GM13977 (cell line): ENCODE measurements around the gene EFS.

Experiments used
- DNase-seq: peaks from one replicate; pipeline ENCODE4 v3.0.0; 2012; ENCODE audit warnings: low spot score
- in situ Hi-C: fragments of 300-500 bp; cut with MboI; formaldehyde crosslinking; loops from one replicate; pipeline ENCODE4 v1.12.0; 2022; ENCODE audit warnings: low sequenced_read_pairs, low pct_unique_long_range_greater_than_20kb, mixed read lengths, inconsistent platforms; ENCODE audit not compliant: unreplicated experiment
- TF ChIP-seq, protein P1 (sequence below): IDR thresholded peaks from 2 replicates; pipeline ENCODE4 v1.5.1; 2012; ENCODE audit warnings: mild to moderate bottlenecking, control low read depth; ENCODE audit not compliant: insufficient read depth; ENCODE audit errors: extremely low read depth, missing control alignments

The EFS gene

DNA sequence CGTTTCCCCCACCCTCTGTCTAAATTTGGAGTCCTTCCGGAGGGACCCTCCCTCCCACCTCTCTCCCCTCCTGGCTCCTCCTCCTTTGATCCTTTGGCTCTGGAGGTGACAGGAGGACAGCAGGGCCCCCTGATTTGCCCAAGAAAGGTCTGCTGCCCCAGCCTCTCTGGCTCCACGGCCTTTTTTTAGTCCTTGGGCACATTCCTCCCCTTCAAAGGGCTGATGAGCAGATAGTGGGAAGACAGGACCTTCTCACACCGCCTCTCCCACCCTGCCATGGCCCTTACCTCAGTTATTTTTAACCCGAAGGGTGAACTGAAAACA is 43.3 kb upstream of the EFS start:
- DNase-seq, result no peak
- TF ChIP-seq, protein P1, sequence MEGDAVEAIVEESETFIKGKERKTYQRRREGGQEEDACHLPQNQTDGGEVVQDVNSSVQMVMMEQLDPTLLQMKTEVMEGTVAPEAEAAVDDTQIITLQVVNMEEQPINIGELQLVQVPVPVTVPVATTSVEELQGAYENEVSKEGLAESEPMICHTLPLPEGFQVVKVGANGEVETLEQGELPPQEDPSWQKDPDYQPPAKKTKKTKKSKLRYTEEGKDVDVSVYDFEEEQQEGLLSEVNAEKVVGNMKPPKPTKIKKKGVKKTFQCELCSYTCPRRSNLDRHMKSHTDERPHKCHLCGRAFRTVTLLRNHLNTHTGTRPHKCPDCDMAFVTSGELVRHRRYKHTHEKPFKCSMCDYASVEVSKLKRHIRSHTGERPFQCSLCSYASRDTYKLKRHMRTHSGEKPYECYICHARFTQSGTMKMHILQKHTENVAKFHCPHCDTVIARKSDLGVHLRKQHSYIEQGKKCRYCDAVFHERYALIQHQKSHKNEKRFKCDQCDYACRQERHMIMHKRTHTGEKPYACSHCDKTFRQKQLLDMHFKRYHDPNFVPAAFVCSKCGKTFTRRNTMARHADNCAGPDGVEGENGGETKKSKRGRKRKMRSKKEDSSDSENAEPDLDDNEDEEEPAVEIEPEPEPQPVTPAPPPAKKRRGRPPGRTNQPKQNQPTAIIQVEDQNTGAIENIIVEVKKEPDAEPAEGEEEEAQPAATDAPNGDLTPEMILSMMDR, result no peak
- in situ Hi-C loops, result no loop called here

DNA sequence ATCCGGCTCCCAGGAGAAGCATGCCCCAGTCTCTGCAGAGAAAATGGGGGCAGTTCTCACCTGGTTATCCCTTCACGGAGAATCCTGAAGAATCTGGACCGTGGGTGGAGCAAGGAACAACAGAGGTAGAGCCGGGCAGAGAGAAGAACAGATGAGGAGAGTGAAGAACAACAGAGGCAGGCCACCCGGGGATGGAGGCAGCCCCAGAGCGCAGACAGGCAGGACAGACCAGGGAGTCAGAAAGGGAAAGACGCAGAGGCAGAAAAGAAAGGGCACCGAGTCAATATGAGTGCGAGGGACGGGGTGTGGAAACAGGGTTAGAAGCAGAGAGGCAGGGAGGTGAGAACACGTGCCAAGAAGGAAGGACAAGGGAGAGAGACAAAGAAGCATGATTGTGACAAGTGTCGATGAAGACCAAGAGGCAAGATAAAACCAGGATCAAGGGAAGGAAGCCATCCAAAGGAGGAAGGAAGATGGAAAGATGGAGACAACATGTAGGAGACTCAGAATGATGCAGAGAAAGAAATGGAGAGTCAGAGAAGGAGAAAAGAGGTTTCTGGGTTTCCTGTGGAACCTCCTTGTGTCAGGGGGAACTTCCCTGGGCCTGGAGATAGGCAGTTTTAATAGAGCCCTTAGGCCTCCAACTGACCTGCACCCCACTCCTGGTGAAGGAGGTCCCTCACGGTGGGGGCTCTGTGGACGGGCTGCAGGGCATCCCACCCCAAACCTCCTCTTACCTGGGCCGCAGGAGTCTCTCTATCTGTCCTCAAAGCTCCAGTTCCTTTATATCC is 42.7 kb upstream of the EFS start, which contains the start of gene MYH6:
TSS of gene MYH6 (minus strand) at position 758 of the 791 bp plus-strand sequence. CDS start 1,050 bp downstream, outside the sequence.
- no peak for DNase-seq
- in situ Hi-C loops, result no loop called here
- TF ChIP-seq, protein P1, result no peak

DNA sequence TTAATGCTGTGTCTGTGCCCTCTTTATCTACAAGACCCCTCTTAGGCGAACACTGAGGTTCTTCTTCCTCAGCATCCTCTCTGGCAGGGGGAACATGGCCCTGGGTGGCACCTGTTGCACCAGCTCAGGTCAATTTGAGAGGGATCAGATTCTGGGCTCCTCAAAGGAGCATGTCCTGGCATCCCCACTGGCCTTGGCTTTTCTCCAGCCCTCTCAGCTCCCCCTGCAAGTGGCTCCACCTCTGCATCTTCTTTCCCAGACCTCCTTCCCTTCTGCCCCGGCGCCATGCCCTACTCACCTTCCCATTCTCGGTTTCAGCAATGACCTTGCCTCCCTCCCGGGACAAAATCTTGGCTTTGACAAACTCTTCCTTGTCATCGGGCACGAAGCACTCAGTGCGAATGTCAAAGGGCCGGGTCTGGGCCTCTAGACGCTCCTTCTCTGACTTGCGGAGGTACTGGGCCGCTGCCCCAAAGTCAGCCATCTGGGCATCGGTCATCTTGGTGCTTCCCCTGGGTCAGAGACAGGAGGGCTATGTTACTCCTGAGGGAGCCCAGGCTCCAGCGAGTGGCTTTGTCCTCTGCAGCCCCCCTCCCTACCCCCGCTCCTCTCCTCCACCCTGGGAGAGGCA is 41.9 kb upstream of the EFS start:
- in situ Hi-C loops, result no loop called here
- TF ChIP-seq, protein P1, result no peak
- DNase-seq, result no peak

DNA sequence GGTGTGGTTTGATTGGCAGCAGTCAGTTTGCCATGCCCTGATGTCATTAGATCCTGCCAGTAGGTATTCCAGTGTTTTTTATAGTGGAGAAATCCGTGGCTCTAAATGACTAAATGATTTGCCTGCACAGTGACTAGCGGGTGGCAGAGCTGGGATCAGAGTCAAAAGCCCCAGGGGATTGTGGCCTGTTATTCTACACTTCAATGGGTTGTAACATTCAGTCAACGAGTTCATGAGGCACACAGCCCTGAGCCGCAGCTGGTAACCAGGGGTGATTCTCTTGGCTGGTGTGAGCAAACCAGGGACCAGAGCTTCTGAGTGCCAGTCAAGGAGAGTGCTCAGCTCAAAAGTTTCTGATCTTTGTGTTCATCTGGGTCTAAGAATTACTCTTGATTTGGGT is 41.3 kb upstream of the EFS start:
- in situ Hi-C loops, result no loop called here
- no peak for DNase-seq
- TF ChIP-seq, protein P1, result no peak

DNA sequence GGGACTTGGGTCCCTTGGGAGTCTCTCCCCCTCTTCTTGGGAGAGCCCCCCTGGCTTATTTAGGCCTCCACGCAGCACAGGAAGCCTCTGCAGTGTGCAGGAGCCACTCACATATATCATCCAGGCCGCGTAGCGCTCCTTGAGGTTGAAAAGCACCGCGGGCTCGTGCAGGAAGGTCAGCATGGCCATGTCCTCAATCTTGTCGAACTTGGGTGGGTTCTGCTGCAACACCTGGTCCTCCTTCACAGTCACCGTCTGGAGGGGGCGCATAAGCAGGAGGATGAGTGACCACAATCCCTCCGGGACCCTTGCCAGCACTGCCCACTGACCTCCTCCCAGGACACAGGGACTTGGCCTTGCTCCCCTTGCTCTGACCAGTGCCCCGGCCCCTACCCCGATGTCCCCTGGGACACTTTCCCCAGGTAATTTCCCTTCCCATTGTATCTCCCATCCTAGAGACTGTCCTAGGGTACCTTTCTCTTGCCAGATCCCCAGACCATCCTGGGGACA is 40.6 kb upstream of the EFS start:
- in situ Hi-C loops, result no loop called here
- DNase-seq, result no peak
- TF ChIP-seq, protein P1, result no peak

DNA sequence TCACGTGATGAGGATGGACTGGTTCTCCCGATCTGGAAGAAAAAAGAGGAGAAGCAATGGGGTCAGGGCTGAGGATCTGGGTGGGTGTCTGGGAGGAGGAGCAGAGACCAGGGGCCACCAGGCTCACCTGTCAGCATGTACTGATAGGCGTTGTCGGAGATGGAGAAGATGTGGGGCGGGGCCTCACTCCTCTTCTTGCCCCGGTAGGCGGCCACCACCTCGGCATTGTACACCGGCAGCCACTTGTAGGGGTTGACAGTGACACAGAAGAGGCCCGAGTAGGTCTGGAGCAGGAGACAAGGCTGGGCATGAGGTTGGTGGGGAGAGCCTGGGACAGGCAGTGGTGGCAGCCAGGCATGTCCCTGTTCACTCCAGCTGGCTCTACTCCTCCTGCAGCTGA is 40.1 kb upstream of the EFS start:
- DNase-seq, result no peak
- TF ChIP-seq, protein P1, result no peak
- in situ Hi-C loops, result no loop called here
